PC-3 (cell line): ENCODE measurements around the gene CLCF1.
"Not testable (repeated sequence)": the region's sequence is repeated elsewhere in the genome, so short reads cannot be mapped to it uniquely, and the experiment has no call there.

ENCODE experiments used
- CTCF ChIP-seq: fragments of 300-600 bp; sonication (generic); conservative IDR thresholded peaks from 2 replicates; pipeline ENCODE4 v1.5.1; 2017; ENCODE audit warnings: antibody characterized with exemption, low read depth, mild to moderate bottlenecking, low read length
- EZH2 ChIP-seq: fragments of 300-600 bp; sonication (generic); IDR thresholded peaks from one replicate; pipeline ENCODE4 v1.6.1; 2017; ENCODE audit warnings: antibody characterized with exemption, mild to moderate bottlenecking, low read length; ENCODE audit not compliant: unreplicated experiment

GRCh38 chr11:67402192-67402839 lies 28.9 kb upstream of the CLCF1 start:
- not testable (repeated sequence) for TF ChIP-seq EZH2, CTCF
